Body of pancreas (tissue), 4 donors: ENCODE data around the gene NUDT22. TPM values are rescaled to one million over a fixed set of nuclear protein-coding genes. Genes with fewer than 3 reads are reported as not detected.

Experiments
- ATAC-seq: fragments of 150-250 bp; one replicate; pipeline ENCODE4 v1.9.1; 2016
- DNase-seq, 4 donors: peaks; one replicate each; pipeline ENCODE4 v3.0.0-alpha.2; 2019
- H3K27ac ChIP-seq, 4 donors: fragments of 200-600 bp; sonication (generic); 1 replicate in 3 of 4; 2 replicates in 1 of 4; pipeline versions ENCODE4 v1.5.1 to v1.6.1; 2016 to 2019; ENCODE audit warnings: mild to moderate bottlenecking in 1 of 4, mixed read lengths in 1 of 4, moderate library complexity in 1 of 4
- H3K27me3 ChIP-seq, 2 donors: fragments of 200-600 bp; sonication (generic); one replicate each; pipeline ENCODE4 v1.6.0; 2016; ENCODE audit warnings: mild to moderate bottlenecking in 1 of 2
- H3K36me3 ChIP-seq, 2 donors: fragments of 200-600 bp; sonication (generic); replicated peaks in 1 of 2; 2 replicates each; pipeline ENCODE4 v1.5.1; 2016; ENCODE audit warnings: low read depth in 2 of 2; ENCODE audit not compliant: insufficient read depth in 1 of 2
- H3K4me1 ChIP-seq: fragments of 200-600 bp; sonication (generic); one replicate; pipeline ENCODE4 v1.6.0; 2016
- H3K4me3 ChIP-seq, 2 donors: fragments of 200-600 bp; sonication (generic); 1 replicate in 1 of 2; 2 replicates in 1 of 2; pipeline ENCODE4 v1.5.1; 2016 to 2019
- H3K9me3 ChIP-seq, 3 donors: fragments of 200-600 bp; sonication (generic); 1 replicate in 2 of 3; 2 replicates in 1 of 3; pipeline ENCODE4 v1.5.1; 2016
- CTCF ChIP-seq, 7 experiments: fragments of 450-650 bp in 4 of 7; fragments of 200-600 bp in 3 of 7; sonication (generic) in 3 of 7; IDR thresholded peaks; one replicate each; pipeline ENCODE4 v1.5.1; 2016 to 2019; ENCODE audit warnings: antibody characterized with exemption in 7 of 7
- POLR2A ChIP-seq, 3 donors: fragments of 450-650 bp; IDR thresholded peaks; one replicate each; pipeline ENCODE4 v1.6.1; 2016; ENCODE audit warnings: antibody characterized with exemption in 3 of 3, mild to moderate bottlenecking in 2 of 3
- WGBS, 2 donors: methylation state at CpG; one replicate each; pipeline ENCODE4 v1.1.5; 2017; 5-methylcytosine and 5-hydroxymethylcytosine counted together
- intact Hi-C: fragments of 100-400 bp; cut with DNase I; formaldehyde crosslinking; loops from one replicate; pipeline ENCODE4 v1.15.1; 2023
- total RNA-seq, 2 donors: library from RNA; depleted of rRNA; stranded (reverse); fragments of >200 nt; gene quantifications; one replicate each; pipeline ENCODE4 v1.1.0, GENCODE V29; 2016

The NUDT22 gene
- total RNA-seq, 2 donors from 2014 or later, result 45.9 to 73.5 TPM

DNA sequence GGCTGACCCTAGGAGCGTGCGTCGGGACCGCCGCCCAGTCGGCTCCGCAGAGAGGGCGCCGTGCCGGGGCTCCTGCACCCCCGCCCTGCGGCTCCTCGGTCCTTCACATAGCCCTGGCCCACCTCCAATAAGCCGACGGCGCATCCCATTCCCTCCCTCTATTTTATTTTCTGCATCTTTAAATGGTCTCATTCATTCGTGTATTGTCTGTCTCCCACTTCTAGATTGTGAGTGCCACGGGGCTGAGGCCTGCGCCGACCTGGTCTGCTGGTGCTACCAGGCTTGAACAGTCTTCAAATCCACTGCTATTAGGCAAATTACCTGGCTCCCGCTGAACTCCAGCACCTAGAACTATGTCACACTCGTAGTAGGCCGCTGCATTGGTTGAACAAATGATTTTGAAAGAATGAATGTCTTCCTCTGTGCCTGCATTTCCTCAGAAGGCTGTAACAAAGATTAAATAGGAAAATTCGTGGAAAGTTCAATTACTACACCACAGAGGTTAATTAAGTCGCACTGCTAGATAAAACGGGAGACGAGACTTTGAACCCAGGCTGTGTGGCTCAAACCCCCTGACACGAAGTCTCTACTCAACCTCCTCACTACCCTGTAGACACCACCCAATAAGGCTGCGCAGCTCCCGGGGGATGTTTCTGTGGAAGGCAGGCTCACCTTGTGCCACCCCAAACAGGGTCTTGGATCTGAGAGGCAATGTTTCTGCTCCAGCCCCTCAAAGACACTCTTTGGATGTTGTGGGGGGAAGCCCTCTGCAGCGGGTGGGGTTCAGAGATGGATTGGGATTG is 21.9 kb downstream of the NUDT22 start:
- Histone ChIP-seq H3K27ac (peak overlapping the region in 3 of 4 donors; percentile 58 to 90 (median 86)), H3K36me3 (no peaks in the 10 kb centered on the region), H3K9me3 (no peaks in the 10 kb centered on the region), H3K4me1 (peaks cover 56% of the 10 kb centered on the region), H3K27me3 (no peaks in the 10 kb centered on the region), H3K4me3 (peak overlapping the region in 1 of 2 donors; percentile 59)
- no peak for TF ChIP-seq POLR2A (IDR thresholded peaks at IDR 0.05)
- TF ChIP-seq CTCF (IDR thresholded peaks at IDR 0.05), result no peak
- DNase-seq (no peak), ATAC-seq (no peak)
- 34 to 39% methylated on average over 25 to 31 of the region's 31 CpGs for WGBS, 2 donors
- intact Hi-C loops, result no loop called here

GRCh38 chr11:64248578-64248977 is 22.5 kb downstream of the NUDT22 start:
- DNase-seq (no peak), ATAC-seq (no peak)
- H3K27me3 ChIP-seq, result no peaks in the 10 kb centered on the region
- H3K9me3 ChIP-seq, result no peaks in the 10 kb centered on the region
- intact Hi-C loops, result no loop called here
- H3K4me3 ChIP-seq, result no peak overlapping the region
- H3K27ac ChIP-seq, result no peak overlapping the region
- no peaks in the 10 kb centered on the region for H3K36me3 ChIP-seq
- WGBS, 2 donors, result 78 to 80% methylated on average over 7 of the region's 7 CpGs
- H3K4me1 ChIP-seq, result peaks cover 53% of the 10 kb centered on the region
- TF ChIP-seq CTCF (IDR thresholded peaks at IDR 0.05) (no peak), POLR2A (IDR thresholded peaks at IDR 0.05) (no peak)

DNA sequence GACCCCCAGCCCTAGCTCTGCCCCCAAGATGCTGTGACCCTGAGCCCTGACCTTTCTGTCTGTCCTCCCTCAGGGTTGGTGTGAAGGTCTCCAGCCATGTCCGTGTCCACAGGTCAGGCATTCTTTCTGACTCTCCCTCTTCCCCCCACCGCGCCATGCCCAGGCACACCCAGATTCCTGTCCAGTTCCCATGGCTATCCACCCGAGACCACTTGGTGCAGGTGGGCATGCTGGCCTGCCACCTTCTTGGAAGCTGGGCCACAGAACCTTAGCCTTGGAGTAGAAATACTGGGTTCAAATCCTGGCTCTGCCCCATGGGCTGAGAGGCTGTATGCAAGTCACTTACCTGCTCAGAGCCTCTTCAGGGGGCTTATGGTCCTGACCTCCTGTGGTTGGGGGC is 23.0 kb downstream of the NUDT22 start:
- no peaks in the 10 kb centered on the region for H3K27me3 ChIP-seq
- intact Hi-C loops, result no loop called here
- H3K4me1 ChIP-seq, result peaks cover 48% of the 10 kb centered on the region
- H3K36me3 ChIP-seq, result no peaks in the 10 kb centered on the region
- no peak overlapping the region for H3K4me3 ChIP-seq
- H3K27ac ChIP-seq, result no peak overlapping the region
- no peak for ATAC-seq
- DNase-seq, result no peak
- H3K9me3 ChIP-seq, result no peaks in the 10 kb centered on the region
- no peak for TF ChIP-seq POLR2A (IDR thresholded peaks at IDR 0.05)
- no peak for TF ChIP-seq CTCF (IDR thresholded peaks at IDR 0.05)
- 81 to 93% methylated on average over 4 of the region's 4 CpGs for WGBS, 2 donors

DNA sequence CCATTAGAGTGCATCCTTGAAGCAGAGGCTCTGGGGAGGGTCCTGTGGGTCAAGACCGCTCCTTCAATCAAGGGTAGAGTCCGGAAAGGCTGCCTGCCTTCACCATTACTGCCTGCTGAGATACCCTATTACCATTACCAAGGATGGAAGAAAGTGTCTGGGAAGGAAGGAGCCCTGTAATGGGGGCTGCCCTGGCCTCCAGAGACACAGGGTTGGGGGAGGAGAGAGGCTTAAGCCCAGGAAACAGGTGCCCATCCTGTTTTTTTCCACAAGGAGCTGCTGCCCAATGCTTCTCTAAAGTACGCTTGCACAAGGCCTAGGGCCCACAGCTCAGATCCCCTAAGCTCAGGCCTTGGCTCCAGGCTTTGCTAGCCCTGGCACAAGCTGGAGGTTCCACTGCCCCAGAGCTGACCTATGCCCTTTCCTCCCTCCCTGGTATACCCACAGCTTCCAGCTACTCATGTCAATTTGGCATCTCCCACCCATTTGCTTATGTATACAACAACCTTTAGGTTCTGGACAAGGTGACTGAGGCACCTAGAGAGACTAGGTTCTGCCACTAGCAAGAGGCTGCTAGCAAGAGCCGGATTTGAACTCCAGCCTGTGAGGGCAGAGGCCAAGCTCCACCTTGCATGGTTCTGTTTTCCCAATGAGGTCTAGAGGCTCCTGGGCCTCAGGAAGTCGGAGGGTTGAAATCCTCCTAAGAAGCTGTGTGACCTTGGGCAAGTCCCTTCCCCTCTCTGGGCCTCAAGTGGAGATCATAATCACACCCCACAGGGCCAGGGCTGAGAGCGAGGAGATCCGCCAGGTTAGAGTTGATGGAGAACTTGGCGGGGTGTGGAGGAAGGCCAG is 23.7 kb downstream of the NUDT22 start:
- WGBS, 2 donors, result 85 to 93% methylated on average over 4 to 8 of the region's 8 CpGs
- ATAC-seq (no peak), DNase-seq (no peak)
- Histone ChIP-seq H3K27ac (no peak overlapping the region), H3K27me3 (no peaks in the 10 kb centered on the region), H3K4me1 (peaks cover 41% of the 10 kb centered on the region), H3K36me3 (no peaks in the 10 kb centered on the region), H3K9me3 (no peaks in the 10 kb centered on the region), H3K4me3 (no peak overlapping the region)
- TF ChIP-seq POLR2A (IDR thresholded peaks at IDR 0.05) (no peak), CTCF (IDR thresholded peaks at IDR 0.05) (no peak)
- intact Hi-C loops, result no loop called here
